DOHH2 (cell line): ENCODE results near the gene RBM26.

ENCODE experiments used
- H3F3A ChIP-seq: fragments of 200-600 bp; sonication (generic), shearing (Covaris generic); 2 replicates; pipeline ENCODE4 v1.6.0; 2016; ENCODE audit warnings: antibody characterized with exemption, mild to moderate bottlenecking; ENCODE audit not compliant: control insufficient read depth, insufficient read depth
- H3K27ac ChIP-seq: fragments of 200-600 bp; sonication (generic); 2 replicates; pipeline ENCODE4 v1.5.1; 2014; ENCODE audit warnings: low read depth, mild to moderate bottlenecking, low read length, moderate library complexity
- H3K27me3 ChIP-seq: fragments of 200-600 bp; sonication (generic); 2 replicates; pipeline ENCODE4 v1.6.1; 2014; ENCODE audit warnings: mild to moderate bottlenecking, low read length, mixed read lengths; ENCODE audit not compliant: control insufficient read depth
- H3K36me3 ChIP-seq: fragments of 200-600 bp; sonication (generic); 2 replicates; pipeline ENCODE4 v1.6.1; 2014; ENCODE audit warnings: mild to moderate bottlenecking, low read length, moderate library complexity, mixed read lengths; ENCODE audit not compliant: control insufficient read depth
- H3K4me1 ChIP-seq: fragments of 200-600 bp; sonication (generic); 2 replicates; pipeline ENCODE4 v1.6.1; 2014; ENCODE audit warnings: mild to moderate bottlenecking, low read length, mixed read lengths; ENCODE audit not compliant: control insufficient read depth
- H3K4me2 ChIP-seq: fragments of 200-600 bp; sonication (generic); 2 replicates; pipeline ENCODE4 v1.6.0; 2014; ENCODE audit warnings: mild to moderate bottlenecking, low read length, moderate library complexity
- H3K4me3 ChIP-seq: fragments of 200-600 bp; sonication (generic); 2 replicates; pipeline ENCODE4 v1.5.1; 2014; ENCODE audit warnings: mild to moderate bottlenecking, low read length, mixed read lengths
- H3K79me2 ChIP-seq: fragments of 200-600 bp; sonication (generic); 2 replicates; pipeline ENCODE4 v1.6.1; 2014; ENCODE audit warnings: mild to moderate bottlenecking, low read length, mixed read lengths; ENCODE audit not compliant: control insufficient read depth
- H3K9me2 ChIP-seq: fragments of 200-600 bp; sonication (generic); replicated peaks from 2 replicates; pipeline ENCODE4 v1.6.1; 2014; ENCODE audit warnings: mild to moderate bottlenecking, low read length, mixed read lengths; ENCODE audit not compliant: control insufficient read depth
- H3K9me3 ChIP-seq: fragments of 200-600 bp; sonication (generic); 2 replicates; pipeline ENCODE4 v1.6.1; 2014; ENCODE audit warnings: antibody characterized with exemption, low read length, mixed read lengths; ENCODE audit not compliant: control insufficient read depth, insufficient read depth
- H4K20me1 ChIP-seq: fragments of 200-600 bp; sonication (generic); 2 replicates; pipeline ENCODE4 v1.6.0; 2014; ENCODE audit warnings: low read depth, mild to moderate bottlenecking, antibody characterized with exemption, low read length, moderate library complexity; ENCODE audit not compliant: control insufficient read depth, insufficient read depth
- EZH2phosphoT487 ChIP-seq: fragments of 200-600 bp; sonication (generic); IDR thresholded peaks from 2 replicates; pipeline ENCODE4 v1.6.1; 2017; ENCODE audit warnings: borderline replicate concordance, mild to moderate bottlenecking, antibody characterized with exemption, low read length, moderate library complexity, mixed read lengths
- TF ChIP-seq, protein P1 (sequence below): fragments of 200-600 bp; sonication (generic); IDR thresholded peaks from one replicate; pipeline ENCODE4 v1.5.1; 2014; ENCODE audit warnings: antibody characterized with exemption, mild to moderate bottlenecking, low read depth, low read length; ENCODE audit not compliant: poor library complexity, severe bottlenecking

Gene RBM26

GRCh38 chr13:79379274-79379673, 26.8 kb downstream of the RBM26 start:
- H4K20me1 ChIP-seq = peaks cover 6% of the 10 kb centered on the region

DNA sequence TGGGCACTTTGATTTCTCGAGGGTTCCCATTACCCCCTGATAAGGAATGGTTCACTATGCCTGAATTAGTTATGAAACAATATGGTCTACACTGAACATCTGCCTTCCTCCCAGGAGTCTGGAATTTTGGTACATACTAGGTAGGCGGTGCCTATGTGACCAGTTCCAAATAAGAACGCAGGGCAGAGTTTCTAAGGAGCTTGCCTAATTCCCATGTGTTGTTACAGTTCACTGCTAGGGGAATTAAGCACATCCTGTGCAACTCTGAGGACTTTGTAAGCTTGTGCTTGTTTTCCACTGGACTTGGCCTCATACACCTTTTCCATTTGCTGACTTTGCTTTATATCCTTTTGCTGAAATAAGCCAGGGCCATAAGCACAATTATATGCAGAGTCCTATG, 29.2 kb downstream of the RBM26 start:
- Histone ChIP-seq H3K9me3 (no peaks in the 10 kb centered on the region), H3K9me2 (no peaks in the 10 kb centered on the region), H3K27me3 (no peaks in the 10 kb centered on the region), H3K27ac (no peak overlapping the region), H3K4me2 (no peak overlapping the region), H3K4me1 (no peaks in the 10 kb centered on the region), H3K36me3 (peaks cover 71% of the 10 kb centered on the region), H3F3A (0 out of 2 replicates have a peak, but pooled peaks cover 6% of the 10 kb centered on the region), H3K4me3 (no peak overlapping the region), H4K20me1 (no peaks in the 10 kb centered on the region), H3K79me2 (peaks cover 63% of the 10 kb centered on the region)
- no peak for TF ChIP-seq EZH2phosphoT487
- TF ChIP-seq, protein P1, sequence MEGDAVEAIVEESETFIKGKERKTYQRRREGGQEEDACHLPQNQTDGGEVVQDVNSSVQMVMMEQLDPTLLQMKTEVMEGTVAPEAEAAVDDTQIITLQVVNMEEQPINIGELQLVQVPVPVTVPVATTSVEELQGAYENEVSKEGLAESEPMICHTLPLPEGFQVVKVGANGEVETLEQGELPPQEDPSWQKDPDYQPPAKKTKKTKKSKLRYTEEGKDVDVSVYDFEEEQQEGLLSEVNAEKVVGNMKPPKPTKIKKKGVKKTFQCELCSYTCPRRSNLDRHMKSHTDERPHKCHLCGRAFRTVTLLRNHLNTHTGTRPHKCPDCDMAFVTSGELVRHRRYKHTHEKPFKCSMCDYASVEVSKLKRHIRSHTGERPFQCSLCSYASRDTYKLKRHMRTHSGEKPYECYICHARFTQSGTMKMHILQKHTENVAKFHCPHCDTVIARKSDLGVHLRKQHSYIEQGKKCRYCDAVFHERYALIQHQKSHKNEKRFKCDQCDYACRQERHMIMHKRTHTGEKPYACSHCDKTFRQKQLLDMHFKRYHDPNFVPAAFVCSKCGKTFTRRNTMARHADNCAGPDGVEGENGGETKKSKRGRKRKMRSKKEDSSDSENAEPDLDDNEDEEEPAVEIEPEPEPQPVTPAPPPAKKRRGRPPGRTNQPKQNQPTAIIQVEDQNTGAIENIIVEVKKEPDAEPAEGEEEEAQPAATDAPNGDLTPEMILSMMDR = no peak

More at GRCh38 chr13:79379274-79379673, 26.8 kb downstream of the RBM26 start:
- Histone ChIP-seq H3K27me3 (no peaks in the 10 kb centered on the region), H3K36me3 (peaks cover 76% of the 10 kb centered on the region), H3K9me3 (no peaks in the 10 kb centered on the region), H3K4me1 (peaks cover 21% of the 10 kb centered on the region), H3K27ac (no peak overlapping the region), H3K9me2 (no peaks in the 10 kb centered on the region), H3K79me2 (peaks cover 81% of the 10 kb centered on the region), H3K4me2 (no peak overlapping the region), H3F3A (peaks cover 8% of the 10 kb centered on the region; the same call in 1 of the 2 replicates), H3K4me3 (no peak overlapping the region)
- TF ChIP-seq EZH2phosphoT487 = no peak
- TF ChIP-seq, protein P1 = no peak

DNA sequence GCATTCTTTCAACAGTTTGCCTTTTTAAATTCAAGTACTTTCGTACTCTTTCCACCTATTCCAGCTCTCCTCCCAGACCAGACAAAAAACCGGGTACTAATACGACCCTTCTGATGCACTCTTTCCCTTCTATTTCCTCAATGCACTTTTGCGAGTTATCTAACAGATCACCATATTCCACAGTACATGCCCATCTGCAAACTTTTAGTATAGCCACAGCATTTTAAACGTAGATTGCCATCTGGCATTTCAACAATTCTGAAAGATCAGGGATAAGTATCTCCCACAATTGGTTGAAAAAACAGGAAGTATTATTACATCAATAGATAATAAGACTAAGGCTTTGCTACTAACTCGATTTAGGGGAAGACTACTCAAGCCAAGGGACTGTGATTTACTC, 31.5 kb downstream of the RBM26 start:
- H3F3A ChIP-seq = peaks cover 3% of the 10 kb centered on the region; the same call in 1 of the 2 replicates
- peaks cover 40% of the 10 kb centered on the region for H3K79me2 ChIP-seq
- H4K20me1 ChIP-seq = no peaks in the 10 kb centered on the region
- no peak overlapping the region for H3K4me3 ChIP-seq
- H3K4me1 ChIP-seq = no peaks in the 10 kb centered on the region
- no peak overlapping the region for H3K27ac ChIP-seq
- H3K4me2 ChIP-seq = no peak overlapping the region
- H3K9me2 ChIP-seq = no peaks in the 10 kb centered on the region
- peaks cover 78% of the 10 kb centered on the region for H3K36me3 ChIP-seq
- TF ChIP-seq, protein P1 = no peak
- no peak for TF ChIP-seq EZH2phosphoT487
- H3K9me3 ChIP-seq = no peaks in the 10 kb centered on the region
- H3K27me3 ChIP-seq = no peaks in the 10 kb centered on the region
